Astrocyte of the spinal cord (primary cell): ENCODE data around the gene NDUFS6.

ENCODE experiments used
- DNase-seq: peaks from one replicate; pipeline ENCODE4 v3.0.0; 2011; ENCODE audit warnings: low read depth, low spot score
- H3K4me3 ChIP-seq: 2 replicates; pipeline ENCODE4 v1.5.1; 2011; ENCODE audit warnings: low read depth, mild to moderate bottlenecking, low read length, moderate library complexity
- in situ Hi-C: cut with HindIII; loops from 2 replicates; pipeline ENCODE4 v1.10.0; 2017; ENCODE audit warnings: low sequenced_read_pairs
- TF ChIP-seq, protein P1 (sequence below): IDR thresholded peaks from 2 replicates; pipeline ENCODE4 v1.5.1; 2012; ENCODE audit warnings: low read depth, mild to moderate bottlenecking, low read length, inconsistent platforms

Gene NDUFS6

DNA sequence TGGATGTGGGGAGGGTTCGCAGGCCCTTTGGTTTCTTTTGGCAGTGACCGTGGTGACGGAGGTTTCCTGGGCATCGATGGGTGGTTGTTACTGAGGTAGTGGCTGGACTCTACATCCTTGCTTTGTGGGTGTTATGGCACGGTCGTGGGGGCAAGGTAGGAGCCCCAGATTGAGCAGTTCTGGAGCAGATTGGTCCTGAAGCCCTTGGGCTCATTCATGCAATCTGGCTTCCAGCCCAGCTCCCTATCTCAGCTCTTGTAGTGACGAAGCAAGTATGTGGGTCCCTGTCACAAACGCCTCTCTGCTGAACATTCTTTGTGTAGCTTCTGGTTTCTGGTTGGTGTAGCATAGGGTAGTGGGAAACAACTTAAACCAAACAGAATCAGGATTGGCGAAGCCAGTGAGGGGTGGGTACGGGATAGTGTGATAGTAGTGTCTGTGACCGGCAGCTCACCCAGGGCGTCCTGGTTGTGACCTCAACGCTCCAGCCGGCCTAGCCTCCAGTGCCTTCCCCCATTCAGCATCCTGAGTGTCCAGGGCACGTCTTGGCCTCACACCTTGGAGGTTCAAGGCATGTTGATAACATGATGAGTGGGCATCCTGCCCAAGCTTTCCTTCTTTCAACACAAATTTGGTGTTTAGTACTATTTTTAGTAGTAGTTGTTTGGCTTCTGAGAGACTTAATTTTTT is 2.9 kb downstream of the NDUFS6 start:
- no peak overlapping the region for H3K4me3 ChIP-seq
- TF ChIP-seq, protein P1, sequence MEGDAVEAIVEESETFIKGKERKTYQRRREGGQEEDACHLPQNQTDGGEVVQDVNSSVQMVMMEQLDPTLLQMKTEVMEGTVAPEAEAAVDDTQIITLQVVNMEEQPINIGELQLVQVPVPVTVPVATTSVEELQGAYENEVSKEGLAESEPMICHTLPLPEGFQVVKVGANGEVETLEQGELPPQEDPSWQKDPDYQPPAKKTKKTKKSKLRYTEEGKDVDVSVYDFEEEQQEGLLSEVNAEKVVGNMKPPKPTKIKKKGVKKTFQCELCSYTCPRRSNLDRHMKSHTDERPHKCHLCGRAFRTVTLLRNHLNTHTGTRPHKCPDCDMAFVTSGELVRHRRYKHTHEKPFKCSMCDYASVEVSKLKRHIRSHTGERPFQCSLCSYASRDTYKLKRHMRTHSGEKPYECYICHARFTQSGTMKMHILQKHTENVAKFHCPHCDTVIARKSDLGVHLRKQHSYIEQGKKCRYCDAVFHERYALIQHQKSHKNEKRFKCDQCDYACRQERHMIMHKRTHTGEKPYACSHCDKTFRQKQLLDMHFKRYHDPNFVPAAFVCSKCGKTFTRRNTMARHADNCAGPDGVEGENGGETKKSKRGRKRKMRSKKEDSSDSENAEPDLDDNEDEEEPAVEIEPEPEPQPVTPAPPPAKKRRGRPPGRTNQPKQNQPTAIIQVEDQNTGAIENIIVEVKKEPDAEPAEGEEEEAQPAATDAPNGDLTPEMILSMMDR, result no peak
- no peak for DNase-seq
- in situ Hi-C loops, result no loop called here

DNA sequence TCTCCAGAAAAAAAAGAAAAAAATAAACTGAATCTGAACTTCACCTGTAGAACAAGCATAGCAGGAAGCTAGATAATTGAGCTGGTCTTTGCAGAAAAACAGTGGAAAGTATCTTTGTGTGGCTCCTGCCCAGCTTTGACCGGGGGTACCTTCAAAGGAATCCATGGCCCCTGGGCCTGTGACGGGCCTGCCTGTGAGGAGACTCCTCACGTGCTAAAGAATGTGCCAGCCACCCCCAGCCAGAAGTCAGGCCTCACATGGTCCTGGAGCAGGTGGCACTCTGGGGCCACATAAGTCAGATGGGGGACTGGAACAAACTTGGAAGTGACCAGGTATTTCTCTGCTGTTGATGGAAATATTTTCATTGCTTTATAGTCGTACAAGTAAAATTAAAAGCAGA is 4.1 kb downstream of the NDUFS6 start:
- TF ChIP-seq, protein P1, result no peak
- no peak for DNase-seq
- H3K4me3 ChIP-seq, result no peak overlapping the region
- in situ Hi-C loops, result no loop called here

DNA sequence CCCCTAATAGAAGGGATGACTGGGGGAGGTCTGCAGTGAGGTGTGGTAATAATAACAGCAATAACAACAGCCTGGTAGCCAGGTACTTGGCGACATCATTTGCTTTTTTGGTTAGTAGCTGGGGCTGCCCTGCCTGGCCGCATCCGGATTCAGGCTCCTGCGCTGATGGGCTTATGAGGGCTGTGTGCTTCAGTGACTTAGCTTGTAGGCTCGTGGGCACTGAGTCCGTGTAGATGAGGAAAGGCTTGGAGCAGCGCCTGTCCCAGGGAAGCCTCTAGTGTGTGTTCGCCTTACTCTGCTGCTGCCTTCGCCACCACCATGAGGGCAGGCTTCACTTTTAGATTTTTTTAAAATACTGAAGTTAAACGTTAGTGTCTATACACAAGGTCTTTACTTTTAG is 4.5 kb downstream of the NDUFS6 start:
- in situ Hi-C loops, result no loop called here
- H3K4me3 ChIP-seq, result no peak overlapping the region
- no peak for DNase-seq
- TF ChIP-seq, protein P1, result no peak

DNA sequence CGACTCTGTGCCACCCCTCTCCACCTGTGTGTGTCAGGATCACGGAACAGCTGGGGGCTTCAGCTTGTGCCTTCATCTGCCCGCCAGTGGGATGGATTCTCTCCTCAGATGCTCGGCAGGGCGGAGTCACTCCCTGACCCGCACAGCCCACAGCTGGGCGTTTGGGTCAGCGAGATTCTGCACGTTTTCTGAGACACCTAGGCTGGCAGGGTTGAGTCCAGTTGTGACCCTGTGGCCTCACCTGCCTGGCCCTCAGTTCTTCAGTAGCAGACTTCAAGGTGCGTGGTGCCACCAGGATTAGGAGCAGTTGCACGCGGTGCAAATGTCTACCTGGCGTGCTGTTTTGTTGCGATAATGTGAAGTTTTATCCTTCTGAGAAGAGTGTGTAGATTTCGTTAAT is 5.0 kb downstream of the NDUFS6 start:
- TF ChIP-seq, protein P1, result no peak
- no peak overlapping the region for H3K4me3 ChIP-seq
- DNase-seq, result no peak
- in situ Hi-C loops, result no loop called here

DNA sequence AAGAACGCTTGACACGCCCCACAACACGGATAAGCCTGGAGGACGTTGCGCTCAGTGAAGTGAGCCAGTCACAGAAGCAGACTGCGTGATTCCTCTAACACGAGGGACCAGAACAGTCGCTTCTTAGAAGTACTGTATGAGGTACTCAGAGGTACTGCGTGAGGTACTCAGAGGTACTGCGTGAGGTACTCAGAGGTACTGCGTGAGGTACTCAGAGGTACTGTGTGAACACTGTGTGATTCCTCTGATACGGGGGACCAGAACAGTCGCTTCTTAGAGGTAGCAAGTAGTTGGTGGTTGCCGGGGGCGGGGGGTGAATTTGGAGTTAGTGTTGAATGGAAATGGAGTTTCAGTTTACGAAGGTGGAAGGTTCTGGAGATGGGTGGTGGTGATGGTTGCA is 5.8 kb downstream of the NDUFS6 start:
- DNase-seq, result no peak
- in situ Hi-C loops, result no loop called here
- no peak overlapping the region for H3K4me3 ChIP-seq
- TF ChIP-seq, protein P1, result no peak

DNA sequence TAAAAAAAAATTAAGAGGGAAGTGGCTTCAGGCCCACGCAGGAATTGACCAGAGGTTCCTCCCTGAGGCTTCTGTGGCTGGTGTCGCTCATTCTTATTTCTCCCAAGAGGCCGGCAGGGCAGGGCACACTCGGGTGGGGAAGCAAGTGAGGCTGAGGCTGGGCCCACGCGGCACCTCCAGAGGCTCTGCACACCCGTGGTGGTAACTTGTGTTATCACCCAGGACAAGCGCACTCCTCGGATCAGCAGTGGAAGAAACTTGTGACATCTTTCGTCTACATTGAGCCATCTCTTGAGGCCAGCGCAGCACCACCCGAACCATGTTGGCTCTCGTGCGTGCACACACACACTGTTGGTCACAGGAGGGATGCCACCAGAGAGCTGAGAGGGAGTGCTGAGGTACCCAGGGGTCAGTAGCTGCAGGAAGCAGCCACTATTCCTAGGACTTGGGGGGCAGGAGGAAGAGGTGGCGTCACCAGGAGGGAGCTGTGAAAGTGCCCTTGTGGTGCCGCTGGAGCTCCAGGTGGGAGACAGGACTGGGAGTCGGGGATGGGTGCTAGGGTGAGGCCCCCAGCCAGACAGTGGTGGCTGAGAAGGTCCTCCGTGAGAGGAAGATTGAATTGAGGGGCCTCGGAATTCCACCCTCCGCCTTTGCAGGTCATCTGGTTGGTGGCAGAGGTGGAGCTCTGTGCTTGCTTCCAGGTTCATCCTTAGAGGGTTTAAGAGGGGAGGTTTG is 6.4 kb downstream of the NDUFS6 start:
- no peak overlapping the region for H3K4me3 ChIP-seq
- in situ Hi-C loops, result no loop called here
- no peak for DNase-seq
- TF ChIP-seq, protein P1, result no peak
